Psoas muscle (tissue), 8 donors: ENCODE data around the gene USP37. TPM values are rescaled to one million over a fixed set of nuclear protein-coding genes. Genes with fewer than 3 reads are reported as not detected.

ENCODE experiments used
- ATAC-seq, 4 donors: fragments of 200-7000 bp; cut with Tn5 transposase; one replicate each; pipeline ENCODE4 v1.9.1; 2020; ENCODE audit warnings: moderate library complexity in 3 of 4, mild to moderate bottlenecking in 2 of 4
- DNase-seq, 2 donors: peaks; one replicate each; pipeline ENCODE4 v3.0.0-alpha.2; 2020
- H3K27ac ChIP-seq: fragments of 200-600 bp; one replicate; pipeline ENCODE4 v1.8.0; 2022
- H3K27me3 ChIP-seq, 3 donors: fragments of 200-600 bp in 1 of 3; one replicate each; pipeline versions ENCODE4 v1.6.1 to v1.8.0; 2013 to 2022; ENCODE audit warnings: low read length in 2 of 3, mild to moderate bottlenecking in 2 of 3, moderate library complexity in 1 of 3; ENCODE audit not compliant: insufficient read depth in 3 of 3
- H3K36me3 ChIP-seq, 2 donors: fragments of 200-600 bp in 1 of 2; one replicate each; pipeline versions ENCODE4 v1.6.1 to v1.8.0; 2013 to 2022; ENCODE audit warnings: low read depth in 1 of 2, mild to moderate bottlenecking in 1 of 2, moderate library complexity in 1 of 2; ENCODE audit not compliant: insufficient read depth in 1 of 2
- H3K4me1 ChIP-seq: fragments of 200-600 bp; one replicate; pipeline ENCODE4 v1.8.0; 2022
- H3K4me3 ChIP-seq: fragments of 200-600 bp; one replicate; pipeline ENCODE4 v1.8.0; 2022; ENCODE audit warnings: mild to moderate bottlenecking
- H3K9me3 ChIP-seq: fragments of 200-600 bp; one replicate; pipeline ENCODE4 v1.8.0; 2022
- WGBS, 3 donors: extraction: QIAGEN DNeasy Blood & Tissue Kit; methylation state at CpG; one replicate each; pipeline versions ENCODE4 v1.1.6 to v1.1.7; 2013; 5-methylcytosine and 5-hydroxymethylcytosine counted together
- intact Hi-C, 2 donors: fragments of 100-400 bp; cut with DNase I; formaldehyde crosslinking; loops; one replicate each; pipeline versions ENCODE4 v1.11.0 to v1.14.2; 2022
- polyA plus RNA-seq, 3 donors: library from polyadenylated mRNA; stranded (reverse); fragments of 200-250 nt; gene quantifications; one replicate each; pipeline ENCODE4 v1.2.3, GENCODE V29; 2013
- total RNA-seq, 4 donors: library from RNA; stranded (reverse); fragmentation: NEBNext Ultra II Directional in 2 of 4; extraction: Animal tissue kit (Norgen Biotek cat#: 25700) in 2 of 4; gene quantifications; one replicate each; pipeline versions ENCODE4 v1.2.1 to v1.2.4, GENCODE V29; 2021 to 2023
- TF ChIP-seq, protein P1 (sequence below): fragments of 200-600 bp; IDR thresholded peaks from one replicate; pipeline ENCODE4 v1.8.0; 2022; ENCODE audit warnings: antibody characterized with exemption
- donor health status: healthy with polysubstance abuse.
- donor health status: DM: no; HTN: no; CAD: no; lungs with moderate emphysema.
- donor health status: Bipolar disorder and iron deficiency.
- donor health status: healthy.
- donor health status: DM: yes; HTN: yes; CAD: no.
- donor health status: DM: no; HTN: no; CAD: no.
- donor health status: DM: no; HTN: no; CAD: no.
- donor health status: DM: yes; HTN: yes; CAD: no.

Gene USP37
- total and polyA plus RNA-seq, 7 donors = 2.1 to 10.0 (median 6.3) TPM

DNA sequence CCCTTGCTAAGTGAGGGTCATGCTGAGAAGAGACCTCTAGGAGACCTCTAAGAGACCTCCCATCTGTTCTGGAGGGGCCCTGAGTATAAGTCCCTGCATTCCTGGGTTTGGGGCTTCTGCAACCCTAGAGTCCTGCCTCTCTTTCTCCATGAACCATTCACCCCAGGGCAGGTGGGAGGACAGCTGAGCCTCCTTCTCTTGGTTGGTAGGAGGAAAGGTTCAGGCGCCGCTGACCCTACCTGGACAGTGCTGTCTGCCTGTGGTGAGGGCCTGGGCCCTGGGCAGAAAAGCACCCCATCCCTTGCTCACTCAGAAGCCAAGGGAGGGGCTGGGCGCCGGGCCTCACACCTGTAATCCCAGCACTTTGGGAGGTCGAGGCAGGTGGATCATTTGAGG lies 149.8 kb downstream of the USP37 start:
- 87 to 95% (median 89%) methylated on average over 5 of the region's 5 CpGs for WGBS, 3 donors

DNA sequence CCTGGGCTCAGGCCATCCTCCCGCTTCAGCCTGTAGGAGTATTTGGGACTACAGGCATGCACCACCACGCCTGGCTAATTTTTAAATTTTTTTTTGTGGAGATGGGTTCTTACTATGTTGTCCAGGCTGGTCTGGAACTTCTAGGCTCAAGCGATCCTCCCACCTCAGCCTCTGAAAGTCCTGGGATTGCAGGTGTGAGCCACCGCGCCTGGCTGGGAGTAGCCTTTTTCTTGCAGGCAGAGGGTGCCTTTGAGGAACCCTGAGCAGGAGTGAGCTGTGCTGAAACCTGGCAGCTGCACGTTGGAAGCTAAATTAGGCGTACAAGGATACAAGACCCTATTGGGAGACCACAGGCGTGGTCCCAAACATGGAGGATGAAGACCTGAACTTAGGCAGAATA lies 160.4 kb downstream of the USP37 start:
- Histone ChIP-seq H3K4me3 (peak overlapping the region; percentile 60), H3K27ac (no peak overlapping the region), H3K4me1 (peaks cover 16% of the 10 kb centered on the region), H3K36me3 (peaks cover 0 to 28% of the 10 kb centered on the region in 2 donors), H3K27me3 (no peaks in the 10 kb centered on the region), H3K9me3 (no peaks in the 10 kb centered on the region)
- intact Hi-C loops = loop anchor here (2.0 to 10.0 kb wide), 5 partner anchors 57 to 257 kb away; partner anchors contain the start of genes BCS1L (in 1 of the 2), CNOT9 (in 1 of the 2), USP37 (in 1 of the 2) and ZNF142 (in 1 of the 2)
- TF ChIP-seq, protein P1, sequence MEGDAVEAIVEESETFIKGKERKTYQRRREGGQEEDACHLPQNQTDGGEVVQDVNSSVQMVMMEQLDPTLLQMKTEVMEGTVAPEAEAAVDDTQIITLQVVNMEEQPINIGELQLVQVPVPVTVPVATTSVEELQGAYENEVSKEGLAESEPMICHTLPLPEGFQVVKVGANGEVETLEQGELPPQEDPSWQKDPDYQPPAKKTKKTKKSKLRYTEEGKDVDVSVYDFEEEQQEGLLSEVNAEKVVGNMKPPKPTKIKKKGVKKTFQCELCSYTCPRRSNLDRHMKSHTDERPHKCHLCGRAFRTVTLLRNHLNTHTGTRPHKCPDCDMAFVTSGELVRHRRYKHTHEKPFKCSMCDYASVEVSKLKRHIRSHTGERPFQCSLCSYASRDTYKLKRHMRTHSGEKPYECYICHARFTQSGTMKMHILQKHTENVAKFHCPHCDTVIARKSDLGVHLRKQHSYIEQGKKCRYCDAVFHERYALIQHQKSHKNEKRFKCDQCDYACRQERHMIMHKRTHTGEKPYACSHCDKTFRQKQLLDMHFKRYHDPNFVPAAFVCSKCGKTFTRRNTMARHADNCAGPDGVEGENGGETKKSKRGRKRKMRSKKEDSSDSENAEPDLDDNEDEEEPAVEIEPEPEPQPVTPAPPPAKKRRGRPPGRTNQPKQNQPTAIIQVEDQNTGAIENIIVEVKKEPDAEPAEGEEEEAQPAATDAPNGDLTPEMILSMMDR = no peak
- DNase-seq (no peak), ATAC-seq (no peak)
- 75 to 83% (median 83%) methylated on average over 8 of the region's 8 CpGs for WGBS, 3 donors

More for the DNA sequence above, 149.8 kb downstream of the USP37 start:
- Histone ChIP-seq H3K27ac (no peak overlapping the region), H3K4me3 (no peak overlapping the region), H3K9me3 (no peaks in the 10 kb centered on the region), H3K36me3 (no peaks in the 10 kb centered on the region), H3K27me3 (no peaks in the 10 kb centered on the region), H3K4me1 (no peaks in the 10 kb centered on the region)
- ATAC-seq (no peak), DNase-seq (peak in 1 of 2 donors; percentile 23)
- TF ChIP-seq, protein P1 = no peak
- intact Hi-C loops = no loop called here

DNA sequence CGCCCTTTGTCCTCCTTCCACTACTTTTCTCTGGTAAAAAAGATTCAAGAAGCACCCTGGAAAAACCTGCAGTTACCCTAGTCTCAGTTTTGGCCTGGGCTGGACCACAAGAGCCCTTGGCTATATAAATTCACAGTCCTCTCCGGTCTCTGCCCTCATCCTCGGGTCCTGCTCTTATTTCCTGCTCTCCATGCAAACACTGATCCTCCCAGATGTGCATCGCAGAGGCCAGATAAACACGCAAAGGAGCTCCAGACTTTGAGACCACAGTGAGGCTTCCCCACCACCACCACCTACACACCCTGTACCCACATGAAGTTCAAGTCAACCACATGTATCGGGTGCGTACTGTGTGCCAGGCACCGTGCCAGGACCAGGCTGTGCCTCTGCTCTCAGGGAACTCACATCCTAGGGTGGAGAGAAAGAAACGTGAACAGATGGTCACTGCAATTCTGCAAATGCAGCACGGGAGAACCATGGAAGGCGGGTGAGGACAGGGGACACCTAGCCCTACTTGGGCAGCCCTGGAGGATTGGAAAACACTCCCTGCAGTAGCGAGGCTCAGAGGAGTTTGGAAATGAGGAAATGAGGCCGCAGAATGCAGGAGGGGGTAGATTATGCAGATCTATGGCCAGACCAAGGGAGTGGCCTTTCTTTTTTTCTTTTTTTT lies 161.1 kb downstream of the USP37 start:
- ATAC-seq = peak; percentile 11 to 42 (median 24)

DNA sequence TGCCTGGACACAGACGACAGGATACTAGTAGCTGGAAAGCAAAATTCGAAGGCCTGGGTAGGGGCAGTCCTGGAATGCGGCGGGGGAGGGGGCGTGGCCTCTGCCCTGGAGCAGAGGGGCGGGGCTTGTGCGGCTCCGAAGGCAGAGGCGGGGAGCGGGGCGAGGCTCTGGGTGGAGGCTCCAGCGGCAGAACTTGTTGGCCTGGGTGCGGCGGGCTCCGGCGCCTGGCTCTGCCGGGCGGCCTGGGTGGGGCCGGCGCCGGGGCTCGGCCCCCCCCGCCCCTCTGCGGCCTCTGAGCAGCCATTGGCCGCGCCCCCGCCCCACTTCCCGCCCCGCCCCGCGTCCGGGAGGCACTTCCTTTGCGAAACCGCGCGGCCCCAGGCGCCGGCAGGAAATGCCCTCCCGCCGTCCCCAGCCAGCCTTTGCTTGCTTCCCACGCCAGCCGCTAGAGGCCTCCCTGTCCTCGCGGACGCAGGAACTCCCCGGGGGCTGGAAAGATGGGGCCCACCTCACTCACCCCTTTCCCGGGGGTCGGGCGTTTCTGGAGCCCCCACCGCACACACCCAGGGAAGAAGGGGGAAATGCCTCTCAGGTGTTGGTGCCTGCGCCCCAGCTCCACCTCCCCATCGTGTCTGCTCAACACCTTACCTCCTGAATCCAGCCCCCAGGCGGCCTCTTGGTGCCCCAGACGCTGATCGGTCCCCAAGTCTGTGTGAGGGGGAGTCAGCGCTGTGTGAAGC lies 161.8 kb downstream of the USP37 start:
- WGBS, 3 donors = 1% methylated on average over 15 to 56 of the region's 56 CpGs
- Histone ChIP-seq H3K4me1 (peaks cover 26% of the 10 kb centered on the region), H3K27me3 (no peaks in the 10 kb centered on the region), H3K27ac (peak overlapping the region; percentile 74), H3K36me3 (peaks cover 0 to 41% of the 10 kb centered on the region in 2 donors), H3K9me3 (no peaks in the 10 kb centered on the region), H3K4me3 (peak overlapping the region; percentile 60)
- intact Hi-C loops = loop anchor here (2.0 to 10.0 kb wide), 5 partner anchors 58 to 258 kb away; partner anchors contain the start of genes BCS1L (in 1 of the 2), CNOT9 (in 1 of the 2), USP37 (in 1 of the 2) and ZNF142 (in 1 of the 2)
- peak; percentile 86 to 89 (median 88) for ATAC-seq
- peak; percentile 98 to 99 for DNase-seq
- TF ChIP-seq, protein P1 = peak; percentile 71

More for the DNA sequence above, 161.1 kb downstream of the USP37 start:
- Histone ChIP-seq H3K4me1 (peaks cover 20% of the 10 kb centered on the region), H3K27ac (peak overlapping the region; percentile 74), H3K27me3 (no peaks in the 10 kb centered on the region), H3K9me3 (no peaks in the 10 kb centered on the region), H3K4me3 (peak overlapping the region; percentile 60), H3K36me3 (peaks cover 0 to 34% of the 10 kb centered on the region in 2 donors)
- DNase-seq = peak; percentile 72 to 83
- WGBS, 3 donors = 10 to 15% (median 14%) methylated on average over 13 of the region's 13 CpGs
- TF ChIP-seq, protein P1 = no peak
- intact Hi-C loops = loop anchor here (2.0 to 10.0 kb wide), 5 partner anchors 58 to 258 kb away; partner anchors contain the start of genes BCS1L (in 1 of the 2), CNOT9 (in 1 of the 2), USP37 (in 1 of the 2) and ZNF142 (in 1 of the 2)
